K562 (cell line): ENCODE data around the gene DSTYK. TPM values are rescaled to one million over a fixed set of nuclear protein-coding genes. Genes with fewer than 3 reads are reported as not detected.

Experiments
- ATAC-seq: fragments of 200-7000 bp; cut with Tn5 transposase; 3 replicates; pipeline ENCODE4 v1.9.1; 2020; ENCODE audit warnings: moderate library complexity
- BruUV-seq: library from RNA; stranded (reverse); fragments of 400-500 nt; replicated peaks from 2 replicates; lab custom pipeline; 2021; lab: Mats Ljungman, UMichigan
- CTCF ChIA-PET: fragments of 300-600 bp; formaldehyde crosslinking; extraction: SDS; loops from one replicate; lab custom pipeline; 2021; ENCODE audit warnings: low intra/inter-chr PET ratio; lab: Yijun Ruan, JAX
- POLR2A ChIA-PET: fragments of 300-600, 350-650 bp; sonication (Branson Sonifier 250); formaldehyde crosslinking; extraction: SDS; loops from one replicate; lab custom pipeline; 2021; ENCODE audit warnings: antibody characterized with exemption, inconsistent platforms; lab: Yijun Ruan, JAX
- DNase-seq, 4 experiments: peaks; one replicate each; pipeline versions ENCODE4 v3.0.0 to v3.0.0-alpha.2; 2011 to 2018; ENCODE audit warnings: low spot score in 3 of 4, mixed read lengths in 3 of 4; ENCODE audit errors: extremely low read depth in 1 of 4
- FAIRE-seq: peaks from 2 replicates; lab custom pipeline; 2011; peaks lifted over from hg19 to GRCh38; lab: Jason Lieb, UNC
- H2AFZ ChIP-seq: 2 replicates; pipeline ENCODE4 v1.6.0; 2011; ENCODE audit warnings: low read depth, low read length, control low read depth, inconsistent platforms
- H3K27ac ChIP-seq: fragments of 200-600 bp; 3 replicates; pipeline ENCODE4 v1.8.0; 2011; ENCODE audit warnings: low read depth, mild to moderate bottlenecking, control low read depth, inconsistent platforms, low read length, moderate library complexity, mixed read lengths; ENCODE audit errors: extremely low read depth
- H3K27me3 ChIP-seq, 2 experiments: fragments of 300-600 bp in 1 of 2; 2 replicates in 1 of 2; 3 replicates in 1 of 2; pipeline versions ENCODE4 v1.6.0 to v1.8.0; 2011; ENCODE audit warnings: inconsistent platforms in 2 of 2, low read length in 2 of 2, mild to moderate bottlenecking in 1 of 2, mixed read lengths in 1 of 2, moderate library complexity in 1 of 2; ENCODE audit not compliant: control insufficient read depth in 2 of 2, insufficient read depth in 2 of 2
- H3K36me3 ChIP-seq: fragments of 300-600 bp; 3 replicates; pipeline ENCODE4 v1.8.0; 2011; ENCODE audit warnings: mild to moderate bottlenecking, low read length, inconsistent platforms; ENCODE audit not compliant: control insufficient read depth, insufficient read depth
- H3K4me1 ChIP-seq, 2 experiments: fragments of 200-600 bp in 1 of 2; replicated peaks in 1 of 2; 2 replicates in 1 of 2; 3 replicates in 1 of 2; pipeline versions ENCODE4 v1.5.1 to v1.8.0; 2011; ENCODE audit warnings: inconsistent platforms in 2 of 2, low read length in 2 of 2, mild to moderate bottlenecking in 1 of 2, mixed read lengths in 1 of 2, moderate library complexity in 1 of 2; ENCODE audit not compliant: control insufficient read depth in 2 of 2, insufficient read depth in 2 of 2
- H3K4me2 ChIP-seq: 2 replicates; pipeline ENCODE4 v1.6.1; 2011; ENCODE audit warnings: low read length, control low read depth, inconsistent platforms, mixed read lengths; ENCODE audit not compliant: insufficient read depth
- H3K4me3 ChIP-seq: fragments of 200-600 bp; sonication (generic), shearing (Covaris generic); 2 replicates; pipeline ENCODE4 v1.5.1; 2016; ENCODE audit warnings: control low read depth, inconsistent platforms
- H3K79me2 ChIP-seq: fragments of 200-600 bp; 3 replicates; pipeline ENCODE4 v1.8.0; 2011; ENCODE audit warnings: low read length, inconsistent platforms; ENCODE audit not compliant: control insufficient read depth, insufficient read depth
- H3K9ac ChIP-seq, 2 experiments: 2 replicates each; pipeline versions ENCODE4 v1.6.0 to v1.6.1; 2011; ENCODE audit warnings: low read depth in 2 of 2, low read length in 2 of 2, control low read depth in 1 of 2, inconsistent platforms in 1 of 2, mild to moderate bottlenecking in 1 of 2, mixed read lengths in 1 of 2; ENCODE audit not compliant: insufficient read depth in 1 of 2
- H3K9me1 ChIP-seq: one replicate; pipeline ENCODE4 v1.6.0; 2011; ENCODE audit warnings: inconsistent platforms, mild to moderate bottlenecking, low read length, moderate library complexity; ENCODE audit not compliant: control insufficient read depth, insufficient read depth
- H3K9me3 ChIP-seq: replicated peaks from 2 replicates; pipeline ENCODE4 v1.5.1; 2011; ENCODE audit warnings: low read depth, low read length, inconsistent platforms; ENCODE audit not compliant: control insufficient read depth, insufficient read depth
- H4K20me1 ChIP-seq: replicated peaks from 2 replicates; pipeline ENCODE4 v1.6.1; 2011; ENCODE audit warnings: low read length, inconsistent platforms, mixed read lengths; ENCODE audit not compliant: control insufficient read depth, insufficient read depth
- CEBPB ChIP-seq: fragments of 450-650 bp; IDR thresholded peaks from 2 replicates; pipeline ENCODE4 v1.6.1; 2016; ENCODE audit warnings: missing genetic modification characterization, missing compliant biosample characterization
- NCOR1 ChIP-seq: fragments of 450-650 bp; IDR thresholded peaks from 2 replicates; pipeline ENCODE4 v1.6.1; 2016; ENCODE audit warnings: mild to moderate bottlenecking, moderate library complexity
- NFYB ChIP-seq: IDR thresholded peaks from 2 replicates; pipeline ENCODE4 v1.6.1; 2011; ENCODE audit warnings: mild to moderate bottlenecking, moderate library complexity; ENCODE audit not compliant: insufficient read length; ENCODE audit errors: extremely low read depth
- PHTF2 ChIP-seq: fragments of 250-450 bp; sonication (Bioruptor Pico); IDR thresholded peaks from 2 replicates; pipeline ENCODE4 v1.5.0; 2021; ENCODE audit warnings: mild to moderate bottlenecking
- RBM25 ChIP-seq: fragments of 200-400 bp; formaldehyde crosslinking; IDR thresholded peaks from 2 replicates; pipeline ENCODE4 v1.6.1; 2018; ENCODE audit warnings: low read length, low read depth, moderate library complexity; ENCODE audit not compliant: severe bottlenecking
- SPI1 ChIP-seq: IDR thresholded peaks from 2 replicates; pipeline ENCODE4 v1.6.1; 2011; ENCODE audit warnings: low read depth, low read length, control low read depth, borderline replicate concordance
- SRF ChIP-seq, 2 experiments: fragments of 250-450, 450-650 bp in 1 of 2; sonication (Bioruptor Pico) in 1 of 2; sonication (generic) in 1 of 2; formaldehyde crosslinking; IDR thresholded peaks; 2 replicates each; pipeline versions ENCODE4 v1.5.0 to v1.5.1; 2020 to 2022; ENCODE audit warnings: mild to moderate bottlenecking in 1 of 2, missing genetic modification reagents in 1 of 2
- TCF7 ChIP-seq: sonication (generic); IDR thresholded peaks from 2 replicates; pipeline ENCODE4 v1.6.1; 2016; ENCODE audit warnings: antibody characterized with exemption, borderline replicate concordance
- ZMIZ1 ChIP-seq, 2 experiments: fragments of 150-350 bp in 1 of 2; IDR thresholded peaks; 2 replicates each; pipeline ENCODE4 v1.6.1; 2012 to 2016; ENCODE audit warnings: low read depth in 2 of 2, low read length in 2 of 2, mild to moderate bottlenecking in 1 of 2, moderate library complexity in 1 of 2
- ZNF77 ChIP-seq: fragments of 250-450 bp; sonication (Bioruptor Pico); IDR thresholded peaks from 2 replicates; pipeline ENCODE4 v1.5.0; 2020
- WGBS: fragments of 100-300 bp; shearing (Covaris generic); methylation state at CpG from one replicate; pipeline ENCODE4 v1.1.6; 2016; ENCODE audit warnings: low coverage, mixed read lengths; ENCODE audit not compliant: insufficient coverage; ENCODE audit errors: missing lambda C conversion rate; 5-methylcytosine and 5-hydroxymethylcytosine counted together
- in situ Hi-C: fragments of 300-500 bp; cut with MboI; formaldehyde crosslinking; loops from 4 replicates; pipeline ENCODE4 v1.15.0; 2018; ENCODE audit warnings: inconsistent platforms, mixed read lengths
- intact Hi-C: fragments of 100-400 bp; cut with micrococcal nuclease; formaldehyde crosslinking; loops from 2 replicates; pipeline ENCODE4 v1.14.2; 2022
- polyA plus RNA-seq, 8 experiments: library from polyadenylated mRNA; depleted of rRNA in 4 of 8; stranded (reverse) in 5 of 8; unstranded in 3 of 8; fragments of >200 nt; fragmentation: Nextera tagmentation in 2 of 8; fragmentation: Illumina TruSeq in 1 of 8; extraction: Ambion mirVana in 2 of 8; extraction: Trizol in 1 of 8; gene quantifications; 2 replicates each; pipeline versions ENCODE4 v1.2.1 to v1.2.3, GENCODE V29; 2011 to 2014; ENCODE audit warnings: inconsistent platforms in 1 of 8, missing spikeins in 1 of 8
- total RNA-seq, 7 experiments: library from RNA; depleted of rRNA in 6 of 7; stranded (reverse); fragments of >200 nt in 6 of 7; fragmentation: Illumina TruSeq in 2 of 7; extraction: Trizol in 2 of 7; gene quantifications; 2 replicates each; pipeline versions ENCODE4 v1.2.1 to v1.2.3, GENCODE V29; 2011 to 2021; ENCODE audit warnings: low replicate concordance in 1 of 7
- TF ChIP-seq, protein P1 (sequence below): fragments of 250-450 bp; sonication (Bioruptor Pico); IDR thresholded peaks from 2 replicates; pipeline ENCODE4 v1.5.0; 2021; ENCODE audit warnings: mild to moderate bottlenecking, moderate library complexity
- TF ChIP-seq, protein P2 (sequence below): fragments of 250-450 bp; sonication (Bioruptor Pico); IDR thresholded peaks from 2 replicates; pipeline ENCODE4 v1.5.0; 2021; ENCODE audit warnings: mild to moderate bottlenecking, borderline replicate concordance

Gene DSTYK
- total and polyA plus RNA-seq, 9 of the 15 experiments (the other 6 are each of a cell fraction or from before 2014, with no cell fraction given): 4.2 to 7.1 (median 6.2) TPM

DNA sequence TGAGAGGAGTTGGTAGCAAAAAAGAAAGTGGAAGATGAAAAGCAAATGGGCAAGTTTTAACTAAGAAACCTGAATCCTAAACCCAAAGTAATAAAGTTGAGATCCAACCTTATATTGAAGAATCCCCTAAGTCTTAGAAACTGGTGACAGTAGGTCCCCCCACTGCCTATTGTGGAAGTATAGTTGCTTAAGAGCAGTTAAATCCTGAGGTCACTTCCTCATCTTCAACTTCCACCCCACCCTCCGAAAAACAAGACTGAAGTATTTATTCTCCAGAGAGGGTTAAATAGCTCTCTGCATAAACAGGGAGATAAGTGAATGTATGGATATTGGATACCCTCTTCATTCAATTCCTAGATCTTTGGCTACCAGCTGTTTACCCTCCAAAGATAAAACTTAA lies 3.3 kb upstream of the DSTYK start:
- FAIRE-seq: no peak
- Histone ChIP-seq H2AFZ (peak overlapping the region; percentile 69), H3K9me1 (no peaks in the 10 kb centered on the region), H4K20me1 (no peaks in the 10 kb centered on the region), H3K27ac (no peak overlapping the region), H3K4me2 (no peak overlapping the region; the same call in 1 of the 2 replicates), H3K9ac (no peak overlapping the region), H3K36me3 (no peaks in the 10 kb centered on the region), H3K9me3 (no peaks in the 10 kb centered on the region), H3K27me3 (no peaks in the 10 kb centered on the region), H3K79me2 (peaks cover 16% of the 10 kb centered on the region), H3K4me3 (no peak overlapping the region), H3K4me1 (peaks cover 14 to 28% of the 10 kb centered on the region in 2 experiments)
- ChIA-PET CTCF (interaction anchor here (0.7 kb wide), 1 partner anchor 22 kb away, joined by 4 read pairs; no protein-coding TSS in a partner anchor), POLR2A (interaction anchor here (0.6 to 2.1 kb wide), 3 partner anchors 10 to 142 kb away, joined by 3 to 7 read pairs (median 5); no protein-coding TSS in a partner anchor)
- no peak for DNase-seq
- intact Hi-C loops (loop anchor here (5.0 kb wide), 2 partner anchors 42 to 57 kb away; no protein-coding TSS in a partner anchor), in situ Hi-C loops (no loop called here)
- BruUV-seq: no TSS peak
- 18% methylated on average over 1 of the region's 1 CpG for WGBS
- ATAC-seq: no peak
- 0 out of 4 replicates have a peak, but pooled peaks of 1 of the 2 experiments have one; percentile 14 for TF ChIP-seq ZMIZ1 (IDR thresholded peaks at IDR 0.05; ENCODE audit: low read depth in 2 of 2, low read length in 2 of 2)
- no peak for TF ChIP-seq NCOR1
- TF ChIP-seq RBM25: no peak
- peak; percentile 81 for TF ChIP-seq CEBPB (tag)
- TF ChIP-seq, protein P1, sequence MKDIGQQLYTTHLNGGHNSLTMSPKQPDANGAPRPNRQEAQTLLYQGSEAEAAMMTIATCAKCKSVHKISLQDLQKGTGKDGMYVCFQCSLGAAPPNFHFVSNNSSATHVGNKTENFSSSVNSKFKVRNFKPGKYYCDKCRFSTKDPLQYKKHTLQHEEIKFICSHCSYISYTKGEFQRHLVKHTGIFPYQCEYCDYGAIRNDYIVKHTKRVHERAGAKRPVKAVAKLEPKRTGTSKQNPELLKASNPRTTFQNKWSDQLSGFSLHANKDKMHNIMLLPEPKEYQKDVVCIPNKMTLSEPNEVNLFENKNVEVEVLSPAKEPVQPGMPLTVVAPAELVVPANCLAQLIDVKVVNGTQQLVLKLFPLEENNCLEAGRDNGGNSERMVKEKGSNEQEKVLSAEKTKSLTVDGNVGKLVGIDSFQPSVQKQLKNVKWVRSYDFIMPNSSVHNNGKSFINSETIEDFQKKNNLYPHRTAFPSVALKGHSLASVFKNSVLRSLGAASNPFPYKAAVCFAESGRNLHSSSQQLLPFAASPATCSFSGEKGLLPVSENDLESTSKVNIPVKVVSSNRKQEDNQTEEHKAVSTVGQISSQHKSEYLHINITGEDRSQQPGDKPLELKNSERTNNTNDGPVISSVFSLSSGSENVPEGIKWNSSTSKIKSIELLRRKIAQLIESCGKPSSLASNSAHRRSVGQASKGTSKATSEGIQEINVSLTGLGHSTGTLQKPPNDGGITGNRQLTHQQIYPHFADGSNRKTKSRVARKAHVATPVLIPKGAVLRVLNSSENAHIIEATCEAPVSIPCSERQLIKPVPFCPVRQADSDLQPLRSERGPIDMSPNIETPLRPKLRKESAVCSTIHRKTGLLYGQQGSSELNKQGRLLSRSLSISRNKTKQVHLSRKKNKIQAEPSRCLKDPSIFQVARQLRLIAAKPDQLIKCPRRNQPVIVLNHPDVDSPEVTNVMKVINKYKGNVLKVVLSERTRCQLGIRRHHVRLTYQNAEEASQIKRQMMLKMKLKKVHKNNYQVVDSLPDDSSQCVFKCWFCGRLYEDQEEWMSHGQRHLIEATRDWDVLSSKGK (CRISPR knock-in tag): no peak
- TF ChIP-seq ZNF77: no peak
- peak; percentile 91 for TF ChIP-seq SPI1
- TF ChIP-seq TCF7: no peak
- TF ChIP-seq, protein P2, sequence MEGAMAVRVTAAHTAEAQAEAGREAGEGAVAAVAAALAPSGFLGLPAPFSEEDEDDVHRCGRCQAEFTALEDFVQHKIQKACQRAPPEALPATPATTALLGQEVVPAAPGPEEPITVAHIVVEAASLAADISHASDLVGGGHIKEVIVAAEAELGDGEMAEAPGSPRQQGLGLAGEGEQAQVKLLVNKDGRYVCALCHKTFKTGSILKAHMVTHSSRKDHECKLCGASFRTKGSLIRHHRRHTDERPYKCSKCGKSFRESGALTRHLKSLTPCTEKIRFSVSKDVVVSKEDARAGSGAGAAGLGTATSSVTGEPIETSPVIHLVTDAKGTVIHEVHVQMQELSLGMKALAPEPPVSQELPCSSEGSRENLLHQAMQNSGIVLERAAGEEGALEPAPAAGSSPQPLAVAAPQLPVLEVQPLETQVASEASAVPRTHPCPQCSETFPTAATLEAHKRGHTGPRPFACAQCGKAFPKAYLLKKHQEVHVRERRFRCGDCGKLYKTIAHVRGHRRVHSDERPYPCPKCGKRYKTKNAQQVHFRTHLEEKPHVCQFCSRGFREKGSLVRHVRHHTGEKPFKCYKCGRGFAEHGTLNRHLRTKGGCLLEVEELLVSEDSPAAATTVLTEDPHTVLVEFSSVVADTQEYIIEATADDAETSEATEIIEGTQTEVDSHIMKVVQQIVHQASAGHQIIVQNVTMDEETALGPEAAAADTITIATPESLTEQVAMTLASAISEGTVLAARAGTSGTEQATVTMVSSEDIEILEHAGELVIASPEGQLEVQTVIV (CRISPR knock-in tag): no peak
- no peak for TF ChIP-seq PHTF2 (CRISPR knock-in tag)
- TF ChIP-seq NFYB: no peak
- TF ChIP-seq SRF (CRISPR knock-in tag; IDR thresholded peaks at IDR 0.05): 0 out of 4 replicates have a peak, but pooled peaks of 1 of the 2 experiments have one; percentile 38
